IMR-90 (cell line): ENCODE measurements around the gene C9orf43. TPM values are rescaled to one million over a fixed set of nuclear protein-coding genes. Genes with fewer than 3 reads are reported as not detected.

Experiments used
- ATAC-seq: fragments of 200-7000 bp; cut with Tn5 transposase; 2 replicates; pipeline ENCODE4 v1.9.1; 2020; ENCODE audit warnings: low read depth, mild to moderate bottlenecking, moderate library complexity
- BruUV-seq: library from RNA; stranded (reverse); fragments of 400-500 nt; replicated peaks from 2 replicates; lab custom pipeline; 2021; lab: Mats Ljungman, UMichigan
- CTCF ChIA-PET: fragments of 300-600 bp; formaldehyde crosslinking; extraction: SDS; loops from one replicate; lab custom pipeline; 2021; ENCODE audit warnings: antibody characterized with exemption; lab: Yijun Ruan, JAX
- POLR2A ChIA-PET: fragments of 300-600 bp; sonication (Branson Sonifier 250); formaldehyde crosslinking; loops from one replicate; lab custom pipeline; 2022; ENCODE audit warnings: antibody characterized with exemption; ENCODE audit not compliant: unreplicated experiment; lab: Charles Lee
- DNase-seq: peaks from one replicate; pipeline ENCODE4 v3.0.0; 2013
- H2AFZ ChIP-seq: replicated peaks from 2 replicates; pipeline ENCODE3; 2013; ENCODE audit warnings: low read length, mild to moderate bottlenecking; ENCODE audit not compliant: poor library complexity
- H2AK5ac ChIP-seq: 2 replicates; pipeline ENCODE4 v1.6.1; 2013; ENCODE audit warnings: low read depth, low read length, inconsistent platforms
- H2AK9ac ChIP-seq: replicated peaks from 2 replicates; pipeline ENCODE3; 2013; ENCODE audit warnings: mild to moderate bottlenecking, low read depth, low read length, moderate library complexity; ENCODE audit not compliant: poor library complexity
- H2BK120ac ChIP-seq: 2 replicates; pipeline ENCODE4 v1.6.1; 2013; ENCODE audit warnings: low read depth, low read length, inconsistent platforms
- H2BK15ac ChIP-seq: 3 replicates; pipeline ENCODE4 v1.6.1; 2013; ENCODE audit warnings: low read depth, low read length, inconsistent platforms
- H2BK20ac ChIP-seq: 2 replicates; pipeline ENCODE4 v1.6.1; 2013; ENCODE audit warnings: low read depth, mild to moderate bottlenecking, inconsistent platforms, low read length, moderate library complexity
- H2BK5ac ChIP-seq: 2 replicates; pipeline ENCODE4 v1.6.1; 2013; ENCODE audit warnings: mild to moderate bottlenecking, low read depth, low read length, inconsistent platforms; ENCODE audit not compliant: poor library complexity, severe bottlenecking
- H3K14ac ChIP-seq: replicated peaks from 2 replicates; pipeline ENCODE4 v1.6.1; 2013; ENCODE audit warnings: low read depth, low read length, inconsistent platforms
- H3K18ac ChIP-seq: 2 replicates; pipeline ENCODE4 v1.6.1; 2013; ENCODE audit warnings: low read depth, low read length, control low read depth
- H3K23ac ChIP-seq: 2 replicates; pipeline ENCODE4 v1.6.1; 2013; ENCODE audit warnings: low read depth, low read length, inconsistent platforms
- H3K27ac ChIP-seq: 2 replicates; pipeline ENCODE4 v1.5.1; 2013; ENCODE audit warnings: mild to moderate bottlenecking, control low read depth, low read length; ENCODE audit not compliant: insufficient read depth
- H3K27me3 ChIP-seq: 2 replicates; pipeline ENCODE4 v1.6.1; 2013; ENCODE audit warnings: low read length; ENCODE audit not compliant: control insufficient read depth, insufficient read depth
- H3K36me3 ChIP-seq: 2 replicates; pipeline ENCODE4 v1.6.1; 2013; ENCODE audit warnings: low read length, mixed read lengths; ENCODE audit not compliant: control insufficient read depth, insufficient read depth
- H3K4ac ChIP-seq: 2 replicates; pipeline ENCODE4 v1.6.1; 2013; ENCODE audit warnings: low read depth, low read length, inconsistent platforms
- H3K4me1 ChIP-seq: 2 replicates; pipeline ENCODE4 v1.6.1; 2013; ENCODE audit warnings: low read length, mixed read lengths; ENCODE audit not compliant: control insufficient read depth, insufficient read depth
- H3K4me2 ChIP-seq: 2 replicates; pipeline ENCODE4 v1.6.1; 2013; ENCODE audit warnings: low read depth, mild to moderate bottlenecking, control low read depth, low read length, moderate library complexity
- H3K4me3 ChIP-seq: 2 replicates; pipeline ENCODE4 v1.5.1; 2013; ENCODE audit warnings: low read depth, mild to moderate bottlenecking, control low read depth, low read length, moderate library complexity; ENCODE audit not compliant: insufficient read depth
- H3K56ac ChIP-seq: 2 replicates; pipeline ENCODE4 v1.6.1; 2013; ENCODE audit warnings: low read length, inconsistent platforms; ENCODE audit not compliant: insufficient read depth; ENCODE audit errors: extremely low read depth
- H3K79me1 ChIP-seq, 2 experiments: 2 replicates each; pipeline ENCODE4 v1.6.1; 2013; ENCODE audit warnings: low read length in 2 of 2, inconsistent platforms in 1 of 2, low read depth in 1 of 2
- H3K9ac ChIP-seq: 2 replicates; pipeline ENCODE4 v1.6.1; 2013; ENCODE audit warnings: low read depth, low read length, control low read depth
- H3K9me1 ChIP-seq: 2 replicates; pipeline ENCODE4 v1.6.1; 2013; ENCODE audit warnings: low read length, inconsistent platforms; ENCODE audit not compliant: insufficient read depth
- H3K9me3 ChIP-seq: 2 replicates; pipeline ENCODE4 v1.6.1; 2013; ENCODE audit warnings: low read length; ENCODE audit not compliant: control insufficient read depth, insufficient read depth
- H4K20me1 ChIP-seq: 2 replicates; pipeline ENCODE4 v1.6.1; 2013; ENCODE audit warnings: low read length, inconsistent platforms; ENCODE audit not compliant: insufficient read depth
- H4K5ac ChIP-seq: 2 replicates; pipeline ENCODE4 v1.6.1; 2013; ENCODE audit warnings: mild to moderate bottlenecking, low read depth, low read length, control low read depth
- H4K8ac ChIP-seq, 2 experiments: 2 replicates each; pipeline ENCODE4 v1.6.1; 2013; ENCODE audit warnings: low read depth in 2 of 2, low read length in 2 of 2, control low read depth in 1 of 2, inconsistent platforms in 1 of 2
- H4K91ac ChIP-seq: 2 replicates; pipeline ENCODE4 v1.6.1; 2013; ENCODE audit warnings: low read depth, low read length, inconsistent platforms; ENCODE audit not compliant: insufficient read depth
- BHLHE40 ChIP-seq: fragments of 150-350 bp; IDR thresholded peaks from 2 replicates; pipeline ENCODE4 v1.6.1; 2016; ENCODE audit warnings: mild to moderate bottlenecking, low read depth, low read length
- CEBPB ChIP-seq: IDR thresholded peaks from 2 replicates; pipeline ENCODE4 v1.6.1; 2012; ENCODE audit warnings: low read depth, low read length, improper control_type of control experiment
- CHD1 ChIP-seq: IDR thresholded peaks from 2 replicates; pipeline ENCODE4 v1.6.1; 2012; ENCODE audit warnings: low read depth, low read length, improper control_type of control experiment
- CTCF ChIP-seq: conservative IDR thresholded peaks from 2 replicates; pipeline ENCODE4 v1.5.1; 2012; ENCODE audit warnings: mild to moderate bottlenecking, low read depth, low read length, improper control_type of control experiment
- ELK1 ChIP-seq: fragments of 150-350 bp; IDR thresholded peaks from 2 replicates; pipeline ENCODE4 v1.6.1; 2016; ENCODE audit warnings: low read depth, mild to moderate bottlenecking, low read length, moderate library complexity, borderline replicate concordance
- FOS ChIP-seq: fragments of 150-350 bp; IDR thresholded peaks from 2 replicates; pipeline ENCODE4 v1.6.1; 2016; ENCODE audit warnings: low read depth, low read length
- MAFK ChIP-seq: IDR thresholded peaks from 2 replicates; pipeline ENCODE4 v1.6.1; 2012; ENCODE audit warnings: low read depth, low read length, improper control_type of control experiment
- MAZ ChIP-seq: IDR thresholded peaks from 2 replicates; pipeline ENCODE4 v1.6.1; 2012; ENCODE audit warnings: low read depth, mild to moderate bottlenecking, low read length, improper control_type of control experiment, moderate library complexity, borderline replicate concordance
- MXI1 ChIP-seq: IDR thresholded peaks from 2 replicates; pipeline ENCODE4 v1.6.1; 2012; ENCODE audit warnings: low read depth, mild to moderate bottlenecking, low read length, moderate library complexity, borderline replicate concordance
- NFE2L2 ChIP-seq: fragments of 150-350 bp; IDR thresholded peaks from 2 replicates; pipeline ENCODE4 v1.6.1; 2016; ENCODE audit warnings: low read depth, mild to moderate bottlenecking, low read length
- RAD21 ChIP-seq: IDR thresholded peaks from 2 replicates; pipeline ENCODE4 v1.6.1; 2012; ENCODE audit warnings: low read length, improper control_type of control experiment
- RCOR1 ChIP-seq: IDR thresholded peaks from 2 replicates; pipeline ENCODE4 v1.6.1; 2012; ENCODE audit warnings: mild to moderate bottlenecking, low read length, improper control_type of control experiment; ENCODE audit not compliant: insufficient replicate concordance
- RFX5 ChIP-seq: IDR thresholded peaks from 2 replicates; pipeline ENCODE4 v1.8.0; 2012; ENCODE audit warnings: low read depth, mild to moderate bottlenecking, low read length, moderate library complexity
- WGBS, 2 experiments: methylation state at CpG; one replicate each; pipeline versions ENCODE4 v1.1.5 to v1.1.7; 2013; ENCODE audit warnings: missing lambda C conversion rate in 2 of 2; ENCODE audit not compliant: insufficient read length in 1 of 2; ENCODE audit errors: extremely low coverage in 2 of 2; 5-methylcytosine and 5-hydroxymethylcytosine counted together
- dilution Hi-C: fragments of 300-500 bp; cut with HindIII; formaldehyde crosslinking; loops from one replicate; pipeline ENCODE4 v1.14.3; 2018; ENCODE audit warnings: low sequenced_read_pairs; ENCODE audit not compliant: unreplicated experiment
- in situ Hi-C: fragments of 300-500 bp; cut with MboI; formaldehyde crosslinking; loops from 3 replicates; pipeline ENCODE4 v1.14.3; 2019; ENCODE audit warnings: low sequenced_read_pairs, inconsistent platforms, mixed read lengths
- intact Hi-C: fragments of 100-400 bp; cut with micrococcal nuclease; formaldehyde crosslinking; loops from 2 replicates; pipeline ENCODE4 v1.10.0; 2022
- polyA plus RNA-seq, 3 experiments: library from polyadenylated mRNA; depleted of rRNA; stranded (reverse); fragments of >200 nt; gene quantifications; 2 replicates each; pipeline ENCODE4 v1.2.3, GENCODE V29; 2012; ENCODE audit warnings: low replicate concordance in 1 of 3
- total RNA-seq: library from RNA; depleted of rRNA; stranded (reverse); fragments of >200 nt; gene quantifications from 2 replicates; pipeline ENCODE4 v1.2.3, GENCODE V29; 2012

C9orf43 gene
- total and polyA plus RNA-seq, 2 of the 4 experiments (the other 2 are of a cell fraction) = 0.36 to 0.46 TPM

GRCh38 chr9:113370806-113371325 lies 39.7 kb upstream of the C9orf43 start:
- Histone ChIP-seq H3K4me2 (no peak overlapping the region), H2BK120ac (no peak overlapping the region), H2AK5ac (no peak overlapping the region), H3K4ac (no peak overlapping the region), H3K14ac (no peak overlapping the region), H2BK5ac (no peak overlapping the region), H2AFZ (no peak overlapping the region), H4K91ac (no peak overlapping the region), H3K9me1 (no peaks in the 10 kb centered on the region), H3K56ac (no peak overlapping the region), H3K4me1 (no peaks in the 10 kb centered on the region), H3K4me3 (no peak overlapping the region), H2BK15ac (no peak overlapping the region), H4K20me1 (no peaks in the 10 kb centered on the region), H3K18ac (no peak overlapping the region), H3K23ac (no peak overlapping the region), H3K79me1 (peaks cover 0 to 8% of the 10 kb centered on the region in 2 experiments; a peak in 1 of 4 replicates), H2BK20ac (no peak overlapping the region), H3K36me3 (peaks cover 12% of the 10 kb centered on the region; the same call in 1 of the 2 replicates), H3K9me3 (no peaks in the 10 kb centered on the region), H3K9ac (no peak overlapping the region), H2AK9ac (no peak overlapping the region), H3K27me3 (peaks cover 11% of the 10 kb centered on the region; the same call in 1 of the 2 replicates), H4K8ac (no peak overlapping the region), H3K27ac (no peak overlapping the region), H4K5ac (no peak overlapping the region)
- intact Hi-C loops (no loop called here), dilution Hi-C loops (no loop called here), in situ Hi-C loops (no loop called here)
- CTCF ChIA-PET = no interaction called here
- POLR2A ChIA-PET = no interaction called here
- ATAC-seq = no peak
- WGBS, 2 experiments = 50% methylated on average over 2 of the region's 8 CpGs; no CpG with 5 or more reads in 1 of the 2 experiments
- BruUV-seq = no TSS peak
- TF ChIP-seq CTCF (no peak), MAZ (no peak), CEBPB (no peak), RCOR1 (no peak), MXI1 (no peak), FOS (no peak), RFX5 (no peak), BHLHE40 (no peak), ELK1 (no peak), RAD21 (no peak), NFE2L2 (no peak), CHD1 (no peak), MAFK (no peak)
- DNase-seq = no peak
